ENCODE data around the gene PTPN18.

The PTPN18 gene

GRCh38 chr2:130319536-130319935, 36.3 kb upstream of the PTPN18 start:
- no peak overlapping the region for H3K23ac ChIP-seq (ENCODE audit: low read length in 2 of 2)
- peaks cover 0 to 38% of the 10 kb centered on the region in 2 experiments for H3K27me3 ChIP-seq (ENCODE audit: control insufficient read depth in 1 of 2, insufficient read depth in 1 of 2, low read length in 2 of 2)
- no peak overlapping the region for H2BK15ac ChIP-seq (ENCODE audit: low read depth, poor library complexity, severe bottlenecking)
- no peaks in the 10 kb centered on the region for H3K36me3 ChIP-seq (ENCODE audit: control insufficient read depth in 1 of 2, insufficient read depth in 2 of 2, low read depth in 1 of 2, low read length in 2 of 2)
- no peak overlapping the region for H2BK5ac ChIP-seq (ENCODE audit: low read depth, low read length, poor library complexity, severe bottlenecking)
- no peak overlapping the region for H2BK120ac ChIP-seq (ENCODE audit: low read depth, low read length)
- no peak overlapping the region for H3K4me3 ChIP-seq (ENCODE audit: insufficient read depth in 1 of 2, low read depth in 1 of 2, low read length in 2 of 2)
- no peak overlapping the region for H3K14ac ChIP-seq (ENCODE audit: low read length in 2 of 2)
- H3K27ac ChIP-seq (ENCODE audit: low read length, poor library complexity, severe bottlenecking), result no peak overlapping the region
- no peak overlapping the region for H3K4ac ChIP-seq (ENCODE audit: low read depth in 1 of 2, low read length in 2 of 2)
- H2AK5ac ChIP-seq (ENCODE audit: low read length, severe bottlenecking), result no peak overlapping the region
- H3K9me3 ChIP-seq (ENCODE audit: control insufficient read depth, low read length), result no peaks in the 10 kb centered on the region
- no peak overlapping the region for H4K91ac ChIP-seq (ENCODE audit: low read length)
- H4K8ac ChIP-seq (ENCODE audit: low read length), result no peak overlapping the region
- H3K4me2 ChIP-seq (ENCODE audit: low read length, poor library complexity, severe bottlenecking), result no peak overlapping the region
- H3K79me1 ChIP-seq (replicated peaks; ENCODE audit: low read length, poor library complexity, severe bottlenecking), result no peaks in the 10 kb centered on the region
- no peak overlapping the region for H3K18ac ChIP-seq (ENCODE audit: low read depth in 1 of 2, low read length in 2 of 2)
- H3K4me1 ChIP-seq (ENCODE audit: control insufficient read depth, insufficient read depth, low read depth, low read length), result peaks cover 1% of the 10 kb centered on the region
- 100% methylated on average over 1 of the region's 3 CpGs for WGBS
- no peak overlapping the region for H2BK12ac ChIP-seq (ENCODE audit: low read length in 2 of 2)
- DNase-seq, result no peak
- no peak overlapping the region for H3K9ac ChIP-seq (ENCODE audit: low read length)
- no peak overlapping the region for H2AFZ ChIP-seq (ENCODE audit: low read depth, low read length)

DNA sequence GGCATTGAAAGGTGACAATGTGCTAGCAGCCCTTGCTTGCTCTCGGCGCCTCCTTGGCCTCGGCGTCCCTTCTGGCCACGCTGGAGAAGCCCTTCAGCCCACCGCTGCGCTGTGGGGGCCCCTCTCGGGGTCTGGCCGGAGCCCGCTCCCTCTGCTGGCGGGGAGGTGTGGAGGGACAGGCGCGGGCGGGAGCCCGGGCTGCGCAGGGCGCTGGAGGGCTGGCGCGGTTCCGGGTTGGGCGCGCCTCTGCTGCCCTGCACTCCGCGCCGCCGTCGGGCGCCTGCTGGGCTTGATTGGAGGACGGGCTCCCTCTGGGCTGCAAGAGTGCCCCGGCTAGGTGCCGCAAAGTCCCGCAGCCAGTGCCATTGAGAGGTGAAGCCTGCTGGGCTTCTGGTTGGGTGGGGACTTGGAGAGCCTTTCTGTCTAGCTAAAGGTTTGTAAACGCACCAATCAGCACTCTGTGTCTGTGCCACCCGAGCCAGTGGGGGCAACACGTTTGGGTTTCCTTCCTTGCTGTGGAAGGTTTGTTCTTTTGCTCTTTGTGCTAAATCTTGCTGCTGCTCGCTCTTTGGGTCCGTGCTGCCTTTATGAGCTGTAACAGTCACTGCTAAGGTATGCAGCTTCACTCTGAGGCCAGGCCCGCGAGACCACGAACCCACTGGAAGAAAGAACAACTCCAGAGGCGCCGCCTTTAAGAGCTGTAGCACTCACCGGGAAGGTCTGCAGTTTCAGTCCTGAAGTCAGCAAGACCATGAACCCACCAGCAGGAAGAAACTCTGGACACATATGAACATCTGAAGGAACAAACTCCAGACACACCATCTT, 27.9 kb upstream of the PTPN18 start:
- peak overlapping the region; percentile 31 for H3K4me2 ChIP-seq (ENCODE audit: low read length, poor library complexity, severe bottlenecking)
- H3K23ac ChIP-seq (ENCODE audit: low read length in 2 of 2), result no peak overlapping the region
- H3K27me3 ChIP-seq (ENCODE audit: control insufficient read depth in 1 of 2, insufficient read depth in 1 of 2, low read length in 2 of 2), result peaks cover 9 to 62% of the 10 kb centered on the region in 2 experiments
- H3K4ac ChIP-seq (ENCODE audit: low read depth in 1 of 2, low read length in 2 of 2), result peak overlapping the region in 1 of 2 experiments; percentile 57
- no peaks in the 10 kb centered on the region for H3K9me3 ChIP-seq (ENCODE audit: control insufficient read depth, low read length)
- H4K91ac ChIP-seq (ENCODE audit: low read length), result no peak overlapping the region
- H3K4me3 ChIP-seq (ENCODE audit: insufficient read depth in 1 of 2, low read depth in 1 of 2, low read length in 2 of 2), result no peak overlapping the region
- no peak overlapping the region for H3K9ac ChIP-seq (ENCODE audit: low read length)
- H2BK120ac ChIP-seq (ENCODE audit: low read depth, low read length), result no peak overlapping the region
- H2AK5ac ChIP-seq (ENCODE audit: low read length, severe bottlenecking), result no peak overlapping the region
- H3K79me1 ChIP-seq (replicated peaks; ENCODE audit: low read length, poor library complexity, severe bottlenecking), result no peaks in the 10 kb centered on the region
- WGBS, result 63% methylated on average over 40 of the region's 43 CpGs
- peak overlapping the region; percentile 27 for H4K8ac ChIP-seq (ENCODE audit: low read length)
- DNase-seq, result peak; percentile 76
- peaks cover 13% of the 10 kb centered on the region for H3K4me1 ChIP-seq (ENCODE audit: control insufficient read depth, insufficient read depth, low read depth, low read length)
- no peak overlapping the region for H2BK12ac ChIP-seq (ENCODE audit: low read length in 2 of 2)
- H2BK15ac ChIP-seq (ENCODE audit: low read depth, poor library complexity, severe bottlenecking), result no peak overlapping the region
- H2AFZ ChIP-seq (ENCODE audit: low read depth, low read length), result peak overlapping the region; percentile 80
- H2BK5ac ChIP-seq (ENCODE audit: low read depth, low read length, poor library complexity, severe bottlenecking), result no peak overlapping the region
- H3K14ac ChIP-seq (ENCODE audit: low read length in 2 of 2), result no peak overlapping the region
- no peak overlapping the region for H3K18ac ChIP-seq (ENCODE audit: low read depth in 1 of 2, low read length in 2 of 2)
- H3K36me3 ChIP-seq (ENCODE audit: control insufficient read depth in 1 of 2, insufficient read depth in 2 of 2, low read depth in 1 of 2, low read length in 2 of 2), result no peaks in the 10 kb centered on the region
- H3K27ac ChIP-seq (ENCODE audit: low read length, poor library complexity, severe bottlenecking), result peak overlapping the region; percentile 36

DNA sequence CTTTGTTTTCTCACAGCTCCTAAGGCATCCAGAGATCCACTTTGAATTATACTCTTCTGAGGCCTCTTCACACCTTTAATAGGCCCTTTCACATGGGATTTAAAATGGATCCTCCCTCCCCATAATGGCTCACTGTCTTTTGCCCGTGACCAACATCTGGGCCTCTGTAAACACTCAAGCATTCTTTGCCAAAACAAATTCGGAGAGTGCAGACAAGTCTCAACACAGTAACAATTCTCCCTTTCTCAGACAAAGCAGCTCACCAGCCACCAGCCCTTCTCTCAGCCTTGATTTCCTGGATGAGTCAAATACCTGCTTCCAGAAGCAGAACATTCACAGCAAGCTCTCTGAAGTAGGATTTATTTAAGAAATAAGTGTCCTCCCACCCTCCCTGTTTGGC, 27.1 kb upstream of the PTPN18 start:
- Histone ChIP-seq H2AFZ (ENCODE audit: low read depth, low read length) (peak overlapping the region; percentile 3), H3K14ac (ENCODE audit: low read length in 2 of 2) (no peak overlapping the region), H3K27me3 (ENCODE audit: control insufficient read depth in 1 of 2, insufficient read depth in 1 of 2, low read length in 2 of 2) (peaks cover 9 to 56% of the 10 kb centered on the region in 2 experiments), H3K79me1 (replicated peaks; ENCODE audit: low read length, poor library complexity, severe bottlenecking) (no peaks in the 10 kb centered on the region), H3K36me3 (ENCODE audit: control insufficient read depth in 1 of 2, insufficient read depth in 2 of 2, low read depth in 1 of 2, low read length in 2 of 2) (no peaks in the 10 kb centered on the region), H4K8ac (ENCODE audit: low read length) (peak overlapping the region; percentile 47), H3K27ac (ENCODE audit: low read length, poor library complexity, severe bottlenecking) (no peak overlapping the region), H4K91ac (ENCODE audit: low read length) (no peak overlapping the region), H2BK15ac (ENCODE audit: low read depth, poor library complexity, severe bottlenecking) (no peak overlapping the region), H2BK12ac (ENCODE audit: low read length in 2 of 2) (no peak overlapping the region), H3K9ac (ENCODE audit: low read length) (no peak overlapping the region), H3K23ac (ENCODE audit: low read length in 2 of 2) (no peak overlapping the region), H3K4me1 (ENCODE audit: control insufficient read depth, insufficient read depth, low read depth, low read length) (peaks cover 13% of the 10 kb centered on the region), H3K4me2 (ENCODE audit: low read length, poor library complexity, severe bottlenecking) (no peak overlapping the region), H3K9me3 (ENCODE audit: control insufficient read depth, low read length) (no peaks in the 10 kb centered on the region), H2AK5ac (ENCODE audit: low read length, severe bottlenecking) (no peak overlapping the region), H2BK5ac (ENCODE audit: low read depth, low read length, poor library complexity, severe bottlenecking) (no peak overlapping the region), H3K4ac (ENCODE audit: low read depth in 1 of 2, low read length in 2 of 2) (no peak overlapping the region), H2BK120ac (ENCODE audit: low read depth, low read length) (no peak overlapping the region), H3K4me3 (ENCODE audit: insufficient read depth in 1 of 2, low read depth in 1 of 2, low read length in 2 of 2) (no peak overlapping the region), H3K18ac (ENCODE audit: low read depth in 1 of 2, low read length in 2 of 2) (peak overlapping the region in 1 of 2 experiments; percentile 38)
- 27% methylated on average over 2 of the region's 2 CpGs for WGBS
- DNase-seq, result peak; percentile 13

DNA sequence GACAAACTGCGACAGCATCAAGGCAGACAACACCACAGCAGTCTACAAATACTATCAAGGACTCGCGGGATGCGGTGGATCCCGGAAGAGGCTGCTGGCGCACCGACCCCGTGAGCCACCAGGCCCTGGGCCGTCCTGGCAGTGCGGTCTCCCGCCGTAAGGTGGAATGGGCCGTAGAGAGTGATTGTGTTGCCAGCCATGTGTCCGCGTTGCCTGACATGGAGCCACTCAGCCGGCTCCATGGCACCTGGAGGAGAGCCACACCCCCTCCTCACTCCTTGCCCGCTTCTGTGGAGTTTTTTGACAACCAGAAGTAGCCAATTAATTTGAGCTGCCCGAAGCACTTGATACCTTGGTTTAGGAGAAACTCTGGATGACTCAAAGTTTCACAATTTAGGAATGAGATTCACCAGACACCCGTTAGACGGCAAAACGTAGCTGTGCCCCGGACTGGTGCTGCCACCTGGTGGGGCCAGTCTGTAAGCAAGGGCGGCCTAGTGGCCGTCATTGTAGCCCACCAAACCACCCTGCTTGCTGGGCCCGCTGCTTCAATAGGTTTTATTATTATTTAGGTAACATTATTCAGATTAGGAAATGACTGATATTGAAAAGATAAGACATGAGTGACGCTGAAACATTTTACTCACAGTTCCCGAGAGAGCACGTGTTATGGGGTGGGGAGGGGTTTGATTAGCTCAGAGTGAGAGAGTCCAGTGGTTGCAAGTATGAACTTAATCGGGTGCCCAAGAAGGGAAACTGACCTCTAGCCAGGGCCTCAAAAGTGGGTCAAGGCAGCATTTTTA, 23.4 kb upstream of the PTPN18 start:
- H2BK15ac ChIP-seq (ENCODE audit: low read depth, poor library complexity, severe bottlenecking), result no peak overlapping the region
- H3K14ac ChIP-seq (ENCODE audit: low read length in 2 of 2), result no peak overlapping the region
- no peak overlapping the region for H3K4me3 ChIP-seq (ENCODE audit: insufficient read depth in 1 of 2, low read depth in 1 of 2, low read length in 2 of 2)
- no peak overlapping the region for H3K23ac ChIP-seq (ENCODE audit: low read length in 2 of 2)
- H3K4me1 ChIP-seq (ENCODE audit: control insufficient read depth, insufficient read depth, low read depth, low read length), result peaks cover 22% of the 10 kb centered on the region
- H3K36me3 ChIP-seq (ENCODE audit: control insufficient read depth in 1 of 2, insufficient read depth in 2 of 2, low read depth in 1 of 2, low read length in 2 of 2), result no peaks in the 10 kb centered on the region
- H4K8ac ChIP-seq (ENCODE audit: low read length), result peak overlapping the region; percentile 67
- no peak overlapping the region for H2BK5ac ChIP-seq (ENCODE audit: low read depth, low read length, poor library complexity, severe bottlenecking)
- H2BK120ac ChIP-seq (ENCODE audit: low read depth, low read length), result no peak overlapping the region
- H4K91ac ChIP-seq (ENCODE audit: low read length), result no peak overlapping the region
- no peaks in the 10 kb centered on the region for H3K79me1 ChIP-seq (replicated peaks; ENCODE audit: low read length, poor library complexity, severe bottlenecking)
- no peak overlapping the region for H3K27ac ChIP-seq (ENCODE audit: low read length, poor library complexity, severe bottlenecking)
- H3K27me3 ChIP-seq (ENCODE audit: control insufficient read depth in 1 of 2, insufficient read depth in 1 of 2, low read length in 2 of 2), result peaks cover 16 to 26% of the 10 kb centered on the region in 2 experiments
- H3K9me3 ChIP-seq (ENCODE audit: control insufficient read depth, low read length), result no peaks in the 10 kb centered on the region
- peak overlapping the region in 1 of 2 experiments; percentile 83 for H2BK12ac ChIP-seq (ENCODE audit: low read length in 2 of 2)
- H2AK5ac ChIP-seq (ENCODE audit: low read length, severe bottlenecking), result no peak overlapping the region
- whole genome bisulfite sequencing, result 33% methylated on average over 27 of the region's 29 CpGs
- no peak overlapping the region for H3K4ac ChIP-seq (ENCODE audit: low read depth in 1 of 2, low read length in 2 of 2)
- peak overlapping the region; percentile 47 for H3K9ac ChIP-seq (ENCODE audit: low read length)
- peak overlapping the region in 1 of 2 experiments; percentile 37 for H3K18ac ChIP-seq (ENCODE audit: low read depth in 1 of 2, low read length in 2 of 2)
- H2AFZ ChIP-seq (ENCODE audit: low read depth, low read length), result peak overlapping the region; percentile 46
- DNase-seq, result peak; percentile 89
- peak overlapping the region; percentile 30 for H3K4me2 ChIP-seq (ENCODE audit: low read length, poor library complexity, severe bottlenecking)
